Measurements from ENCODE around the gene EAF1. TPM values are rescaled to one million over a fixed set of nuclear protein-coding genes. Genes with fewer than 3 reads are reported as not detected.
A peak's percentile ranks its signal among the peaks of the same experiment; 100 is the strongest.

The EAF1 gene
- total RNA-seq, 1 experiment from 2014 or later: 28.3 TPM

DNA sequence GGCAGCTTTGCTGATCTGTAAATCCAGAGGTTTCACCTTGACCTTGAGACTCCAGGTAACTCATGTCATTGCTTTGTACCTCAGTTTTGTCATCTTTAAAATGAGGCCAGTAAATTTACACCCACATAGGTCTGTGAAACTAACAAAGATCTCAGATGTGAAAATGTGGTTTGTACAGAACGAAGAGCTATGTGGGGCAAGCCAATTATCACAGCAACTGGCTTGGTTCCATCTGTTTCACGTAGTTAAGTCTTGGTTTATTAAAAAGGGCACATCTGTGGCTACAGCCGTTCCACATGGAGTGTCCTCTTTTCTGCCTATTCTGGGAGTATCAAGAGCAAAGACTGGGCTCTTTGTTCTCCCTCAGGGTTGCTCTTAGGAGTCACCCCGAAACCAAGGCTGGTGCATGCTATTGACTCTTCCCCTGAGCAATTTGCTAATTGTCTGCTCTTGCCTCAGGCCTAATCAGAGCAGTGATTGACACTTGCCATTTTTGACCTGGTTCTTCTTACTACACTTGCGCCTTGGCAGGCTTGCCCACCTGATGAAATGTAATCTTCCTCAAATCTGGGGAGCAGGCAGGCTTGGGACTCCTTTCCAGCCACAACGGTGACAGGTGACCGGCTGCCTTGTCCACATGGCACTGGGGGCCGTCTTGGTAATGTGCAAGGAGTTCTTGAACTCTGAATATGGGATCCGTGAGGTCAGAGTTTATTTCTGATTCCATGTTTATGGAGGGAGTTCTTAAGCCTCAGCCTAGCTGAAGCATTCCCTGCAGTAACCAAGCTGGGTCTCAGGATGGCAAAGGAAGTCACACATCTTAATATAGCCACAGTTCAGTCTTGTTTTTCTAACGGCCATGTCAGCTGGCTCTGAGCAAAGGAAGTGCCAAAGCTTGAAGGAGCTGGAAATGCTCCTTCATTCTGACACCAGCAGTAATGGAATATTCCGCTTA, 40.1 kb downstream of the EAF1 start:
- no peak overlapping the region for H3K4me3 Mint-ChIP-seq (ENCODE audit: unreplicated experiment)
- POLR2A ChIA-PET: interaction anchor here (0.7 to 0.8 kb wide), 2 partner anchors 11 to 488 kb away, joined by 3 to 5 read pairs; no protein-coding TSS in a partner anchor
- no peaks in the 10 kb centered on the region for H3K36me3 Mint-ChIP-seq (ENCODE audit: insufficient read depth, unreplicated experiment)
- H3K9me3 Mint-ChIP-seq (ENCODE audit: unreplicated experiment): no peaks in the 10 kb centered on the region
- BruUV-seq (replicated peaks): no TSS peak
- DNase-seq (ENCODE audit: unreplicated experiment): no peak
- intact Hi-C loops (cut with micrococcal nuclease): no loop called here
- H3K4me1 Mint-ChIP-seq (ENCODE audit: insufficient read depth, unreplicated experiment): no peaks in the 10 kb centered on the region
- TF ChIP-seq, protein P1, sequence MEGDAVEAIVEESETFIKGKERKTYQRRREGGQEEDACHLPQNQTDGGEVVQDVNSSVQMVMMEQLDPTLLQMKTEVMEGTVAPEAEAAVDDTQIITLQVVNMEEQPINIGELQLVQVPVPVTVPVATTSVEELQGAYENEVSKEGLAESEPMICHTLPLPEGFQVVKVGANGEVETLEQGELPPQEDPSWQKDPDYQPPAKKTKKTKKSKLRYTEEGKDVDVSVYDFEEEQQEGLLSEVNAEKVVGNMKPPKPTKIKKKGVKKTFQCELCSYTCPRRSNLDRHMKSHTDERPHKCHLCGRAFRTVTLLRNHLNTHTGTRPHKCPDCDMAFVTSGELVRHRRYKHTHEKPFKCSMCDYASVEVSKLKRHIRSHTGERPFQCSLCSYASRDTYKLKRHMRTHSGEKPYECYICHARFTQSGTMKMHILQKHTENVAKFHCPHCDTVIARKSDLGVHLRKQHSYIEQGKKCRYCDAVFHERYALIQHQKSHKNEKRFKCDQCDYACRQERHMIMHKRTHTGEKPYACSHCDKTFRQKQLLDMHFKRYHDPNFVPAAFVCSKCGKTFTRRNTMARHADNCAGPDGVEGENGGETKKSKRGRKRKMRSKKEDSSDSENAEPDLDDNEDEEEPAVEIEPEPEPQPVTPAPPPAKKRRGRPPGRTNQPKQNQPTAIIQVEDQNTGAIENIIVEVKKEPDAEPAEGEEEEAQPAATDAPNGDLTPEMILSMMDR (IDR thresholded peaks at IDR 0.05; ENCODE audit: unreplicated experiment): no peak
- CTCF ChIA-PET: no interaction called here
- H3K27me3 Mint-ChIP-seq (ENCODE audit: insufficient read depth, unreplicated experiment): peaks cover 14% of the 10 kb centered on the region
- H3K27ac Mint-ChIP-seq (ENCODE audit: low read depth, unreplicated experiment): no peak overlapping the region

DNA sequence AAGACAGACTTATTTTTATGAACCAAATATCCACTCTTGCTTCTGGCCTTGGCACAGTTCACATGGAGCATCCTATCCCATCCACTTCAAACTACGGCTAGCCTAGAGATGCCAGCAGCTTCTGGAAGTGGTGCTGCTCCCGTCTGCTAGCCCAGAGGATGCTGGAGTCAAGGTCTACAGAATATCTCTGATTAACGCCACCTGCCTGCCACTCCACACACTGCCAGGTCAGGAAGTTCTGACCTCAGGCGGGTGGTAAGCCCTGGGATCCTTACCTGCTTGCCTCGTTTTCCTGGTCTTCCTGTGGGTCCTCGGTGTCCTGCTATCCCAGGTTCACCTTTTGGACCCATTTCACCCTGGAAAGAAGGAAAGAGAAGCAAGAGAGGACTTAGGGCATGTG, 42.9 kb downstream of the EAF1 start:
- H3K4me1 Mint-ChIP-seq (ENCODE audit: insufficient read depth, unreplicated experiment): no peaks in the 10 kb centered on the region
- H3K27ac Mint-ChIP-seq (ENCODE audit: low read depth, unreplicated experiment): no peak overlapping the region
- peaks cover 20% of the 10 kb centered on the region for H3K27me3 Mint-ChIP-seq (ENCODE audit: insufficient read depth, unreplicated experiment)
- no peaks in the 10 kb centered on the region for H3K36me3 Mint-ChIP-seq (ENCODE audit: insufficient read depth, unreplicated experiment)
- no peaks in the 10 kb centered on the region for H3K9me3 Mint-ChIP-seq (ENCODE audit: unreplicated experiment)
- no TSS peak for BruUV-seq (replicated peaks)
- TF ChIP-seq, protein P1 (IDR thresholded peaks at IDR 0.05; ENCODE audit: unreplicated experiment): no peak
- DNase-seq (ENCODE audit: unreplicated experiment): peak; percentile 9
- ChIA-PET POLR2A (no interaction called here), CTCF (interaction anchor here (0.9 to 1.2 kb wide), 2 partner anchors 74 to 188 kb away, joined by 3 to 4 read pairs; no protein-coding TSS in a partner anchor)
- no peak overlapping the region for H3K4me3 Mint-ChIP-seq (ENCODE audit: unreplicated experiment)
- intact Hi-C loops (cut with micrococcal nuclease): no loop called here

DNA sequence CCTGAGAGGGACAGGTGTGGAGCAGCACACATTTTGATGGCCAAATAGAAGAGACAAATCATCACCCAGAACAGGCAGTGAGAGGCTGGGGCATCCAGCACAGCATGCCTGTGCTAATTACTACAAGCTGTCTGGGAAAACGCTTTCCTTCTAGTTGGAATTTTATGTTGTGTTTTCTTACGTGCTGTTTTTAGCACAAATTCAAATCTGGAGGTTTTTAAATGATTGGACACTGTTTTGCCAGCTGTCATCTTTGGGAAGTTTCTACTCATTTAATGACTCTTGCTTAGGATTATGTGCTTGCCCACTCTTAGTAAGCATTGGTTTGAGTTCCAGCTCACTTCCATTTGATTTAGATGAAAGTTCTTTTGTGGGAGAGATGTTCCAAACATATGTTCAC, 43.5 kb downstream of the EAF1 start:
- intact Hi-C loops (cut with micrococcal nuclease): no loop called here
- ChIA-PET CTCF (no interaction called here), POLR2A (no interaction called here)
- no peak overlapping the region for H3K27ac Mint-ChIP-seq (ENCODE audit: low read depth, unreplicated experiment)
- no peaks in the 10 kb centered on the region for H3K4me1 Mint-ChIP-seq (ENCODE audit: insufficient read depth, unreplicated experiment)
- no TSS peak for BruUV-seq (replicated peaks)
- TF ChIP-seq, protein P1 (IDR thresholded peaks at IDR 0.05; ENCODE audit: unreplicated experiment): no peak
- DNase-seq (ENCODE audit: unreplicated experiment): no peak
- no peaks in the 10 kb centered on the region for H3K36me3 Mint-ChIP-seq (ENCODE audit: insufficient read depth, unreplicated experiment)
- peaks cover 20% of the 10 kb centered on the region for H3K27me3 Mint-ChIP-seq (ENCODE audit: insufficient read depth, unreplicated experiment)
- no peak overlapping the region for H3K4me3 Mint-ChIP-seq (ENCODE audit: unreplicated experiment)
- H3K9me3 Mint-ChIP-seq (ENCODE audit: unreplicated experiment): no peaks in the 10 kb centered on the region

DNA sequence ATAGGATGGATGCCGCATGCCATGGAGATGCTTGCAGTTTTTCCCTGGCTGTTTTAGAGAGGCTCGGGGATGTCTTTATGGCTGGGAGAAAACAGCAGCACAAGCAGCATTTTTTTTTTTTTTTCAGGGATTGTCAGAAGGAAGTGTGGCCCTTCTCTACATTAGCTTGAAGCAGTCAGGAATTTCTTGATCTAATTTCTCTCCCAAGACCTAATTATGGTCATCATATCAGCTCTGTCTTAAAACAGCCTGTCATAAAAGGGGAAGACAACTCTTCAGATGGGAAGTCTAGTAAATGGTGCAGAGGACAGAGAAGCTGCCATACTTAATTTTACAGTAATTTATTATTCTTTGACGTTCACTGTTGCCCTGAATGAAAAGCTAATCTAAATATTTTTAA, 44.5 kb downstream of the EAF1 start:
- intact Hi-C loops (cut with micrococcal nuclease): no loop called here
- CTCF ChIA-PET: no interaction called here
- H3K9me3 Mint-ChIP-seq (ENCODE audit: unreplicated experiment): no peaks in the 10 kb centered on the region

More for the DNA sequence above, 44.5 kb downstream of the EAF1 start:
- no peak for DNase-seq (ENCODE audit: unreplicated experiment)
- H3K27me3 Mint-ChIP-seq (ENCODE audit: insufficient read depth, unreplicated experiment): peaks cover 20% of the 10 kb centered on the region
- no peaks in the 10 kb centered on the region for H3K4me1 Mint-ChIP-seq (ENCODE audit: insufficient read depth, unreplicated experiment)
- no peak overlapping the region for H3K4me3 Mint-ChIP-seq (ENCODE audit: unreplicated experiment)
- TF ChIP-seq, protein P1 (IDR thresholded peaks at IDR 0.05; ENCODE audit: unreplicated experiment): no peak
- H3K36me3 Mint-ChIP-seq (ENCODE audit: insufficient read depth, unreplicated experiment): no peaks in the 10 kb centered on the region
- H3K27ac Mint-ChIP-seq (ENCODE audit: low read depth, unreplicated experiment): no peak overlapping the region
- BruUV-seq (replicated peaks): no TSS peak
- POLR2A ChIA-PET: no interaction called here
